Mesothelial cell of epicardium (in vitro differentiated cells): ENCODE data around the gene PTPN14. TPM values are rescaled to one million over a fixed set of nuclear protein-coding genes. Genes with fewer than 3 reads are reported as not detected.

Experiments used
- DNase-seq, 2 experiments: peaks; one replicate each; pipeline ENCODE4 v3.0.0; 2021; ENCODE audit warnings: low spot score in 2 of 2; ENCODE audit not compliant: unreplicated experiment in 2 of 2
- H3K27ac Mint-ChIP-seq: 2 replicates; pipeline ENCODE4 v1.8.0; 2021; ENCODE audit warnings: mixed read lengths
- H3K27me3 Mint-ChIP-seq: 2 replicates; pipeline ENCODE4 v1.8.0; 2021; ENCODE audit warnings: low read depth, mixed read lengths
- H3K36me3 Mint-ChIP-seq: 2 replicates; pipeline ENCODE4 v1.8.0; 2021; ENCODE audit warnings: mixed read lengths
- H3K4me1 Mint-ChIP-seq: 2 replicates; pipeline ENCODE4 v1.8.0; 2021; ENCODE audit warnings: mixed read lengths
- H3K4me3 Mint-ChIP-seq: 2 replicates; pipeline ENCODE4 v1.8.0; 2021; ENCODE audit warnings: mild to moderate bottlenecking, moderate library complexity, mixed read lengths
- H3K9me3 Mint-ChIP-seq: 2 replicates; pipeline ENCODE4 v1.8.0; 2021; ENCODE audit warnings: mixed read lengths
- CTCF ChIP-seq: fragments of 200-600 bp; sonication (generic); IDR thresholded peaks from one replicate; pipeline ENCODE4 v1.5.0; 2021; ENCODE audit warnings: antibody characterized with exemption; ENCODE audit not compliant: unreplicated experiment
- total RNA-seq: library from RNA; stranded (reverse); gene quantifications from 3 replicates; pipeline ENCODE4 v1.2.1, GENCODE V29; 2021

PTPN14 gene
- total RNA-seq, 1 donor from 2014 or later, result 75.8 TPM

- H3K4me1 Mint-ChIP-seq, result peaks cover 57% of the 10 kb centered on the region
- no peak overlapping the region for H3K4me3 Mint-ChIP-seq
- no peak for DNase-seq
- H3K36me3 Mint-ChIP-seq, result peaks cover under 1% of the 10 kb centered on the region
- peak overlapping the region; percentile 88 for H3K27ac Mint-ChIP-seq
- H3K27me3 Mint-ChIP-seq, result no peaks in the 10 kb centered on the region
- H3K9me3 Mint-ChIP-seq, result no peaks in the 10 kb centered on the region
- no peak for TF ChIP-seq CTCF
Measured at GRCh38 chr1:214476986-214477870, 74.2 kb downstream of the PTPN14 start.

- Mint-ChIP-seq H3K4me3 (no peak overlapping the region), H3K27me3 (no peaks in the 10 kb centered on the region), H3K27ac (peak overlapping the region; percentile 88), H3K9me3 (no peaks in the 10 kb centered on the region), H3K4me1 (peaks cover 60% of the 10 kb centered on the region), H3K36me3 (peaks cover 2% of the 10 kb centered on the region)
- no peak for TF ChIP-seq CTCF
- DNase-seq, result no peak
Measured at GRCh38 chr1:214476229-214476985, 75.0 kb downstream of the PTPN14 start.

DNA sequence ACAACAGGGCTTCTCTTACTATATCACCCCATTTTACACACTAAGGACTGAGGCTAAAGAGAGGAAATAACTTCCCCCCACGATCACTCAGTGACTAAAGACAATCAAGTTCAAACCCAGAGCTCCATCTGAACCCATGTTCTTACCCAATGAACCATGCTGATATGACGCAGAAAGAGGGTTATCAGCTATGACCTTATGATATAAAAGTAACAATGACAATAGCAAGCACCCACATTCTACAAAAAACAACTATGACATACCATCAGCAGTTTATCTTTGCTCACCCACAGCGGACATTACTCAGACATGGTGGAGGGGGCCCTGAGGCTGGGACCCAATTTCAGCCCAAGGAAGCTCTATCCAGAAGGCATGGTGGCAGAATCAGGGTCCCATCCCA, 75.7 kb downstream of the PTPN14 start:
- no peak overlapping the region for H3K4me3 Mint-ChIP-seq

GRCh38 chr1:214475331-214475730, 76.1 kb downstream of the PTPN14 start:
- H3K36me3 Mint-ChIP-seq, result peaks cover 2% of the 10 kb centered on the region
- H3K9me3 Mint-ChIP-seq, result no peaks in the 10 kb centered on the region
- peak overlapping the region; percentile 88 for H3K27ac Mint-ChIP-seq
- DNase-seq, result no peak
- no peaks in the 10 kb centered on the region for H3K27me3 Mint-ChIP-seq
- H3K4me3 Mint-ChIP-seq, result no peak overlapping the region
- TF ChIP-seq CTCF, result no peak
- H3K4me1 Mint-ChIP-seq, result peaks cover 60% of the 10 kb centered on the region

More for the DNA sequence above, 75.7 kb downstream of the PTPN14 start:
- peaks cover 2% of the 10 kb centered on the region for H3K36me3 Mint-ChIP-seq
- no peak for TF ChIP-seq CTCF
- peaks cover 60% of the 10 kb centered on the region for H3K4me1 Mint-ChIP-seq
- H3K27me3 Mint-ChIP-seq, result no peaks in the 10 kb centered on the region
- no peaks in the 10 kb centered on the region for H3K9me3 Mint-ChIP-seq
- peak overlapping the region; percentile 88 for H3K27ac Mint-ChIP-seq
- DNase-seq, result no peak

DNA sequence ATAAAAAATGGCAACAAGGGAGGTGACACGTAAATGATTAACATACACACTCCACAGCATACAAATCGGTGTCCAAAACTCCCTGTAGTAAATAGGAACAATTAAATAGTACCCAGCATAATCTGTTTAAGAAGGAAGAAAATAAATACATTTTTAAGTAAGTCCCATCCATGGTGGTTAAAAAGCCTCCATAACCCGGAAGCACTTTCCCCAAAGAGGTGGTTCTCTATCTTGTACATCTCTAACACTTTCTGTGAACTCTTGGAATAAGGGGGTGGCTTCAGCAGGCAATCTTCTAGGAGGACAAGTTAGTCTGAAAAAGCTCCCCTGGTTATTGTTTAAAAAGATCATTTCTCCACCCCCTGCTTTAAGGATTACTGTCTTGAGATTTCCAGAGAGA, 76.9 kb downstream of the PTPN14 start:
- Mint-ChIP-seq H3K4me1 (peaks cover 62% of the 10 kb centered on the region), H3K36me3 (peaks cover 2% of the 10 kb centered on the region), H3K27ac (peak overlapping the region; percentile 88), H3K9me3 (no peaks in the 10 kb centered on the region), H3K27me3 (no peaks in the 10 kb centered on the region), H3K4me3 (no peak overlapping the region)
- TF ChIP-seq CTCF, result no peak
- DNase-seq, result no peak
